D721Med (cell line): ENCODE data around the gene STX10.

Experiments used
- DNase-seq: peaks from one replicate; pipeline ENCODE4 v3.0.0; 2011; ENCODE audit warnings: low spot score; ENCODE audit not compliant: insufficient read length
- FAIRE-seq: peaks from 2 replicates; lab custom pipeline; 2011; peaks lifted over from hg19 to GRCh38; lab: Jason Lieb, UNC
- TF ChIP-seq, protein P1 (sequence below): IDR thresholded peaks from 2 replicates; pipeline ENCODE4 v1.5.1; 2012; ENCODE audit warnings: mild to moderate bottlenecking, control low read depth; ENCODE audit not compliant: insufficient read depth; ENCODE audit errors: missing control alignments

Gene STX10

DNA sequence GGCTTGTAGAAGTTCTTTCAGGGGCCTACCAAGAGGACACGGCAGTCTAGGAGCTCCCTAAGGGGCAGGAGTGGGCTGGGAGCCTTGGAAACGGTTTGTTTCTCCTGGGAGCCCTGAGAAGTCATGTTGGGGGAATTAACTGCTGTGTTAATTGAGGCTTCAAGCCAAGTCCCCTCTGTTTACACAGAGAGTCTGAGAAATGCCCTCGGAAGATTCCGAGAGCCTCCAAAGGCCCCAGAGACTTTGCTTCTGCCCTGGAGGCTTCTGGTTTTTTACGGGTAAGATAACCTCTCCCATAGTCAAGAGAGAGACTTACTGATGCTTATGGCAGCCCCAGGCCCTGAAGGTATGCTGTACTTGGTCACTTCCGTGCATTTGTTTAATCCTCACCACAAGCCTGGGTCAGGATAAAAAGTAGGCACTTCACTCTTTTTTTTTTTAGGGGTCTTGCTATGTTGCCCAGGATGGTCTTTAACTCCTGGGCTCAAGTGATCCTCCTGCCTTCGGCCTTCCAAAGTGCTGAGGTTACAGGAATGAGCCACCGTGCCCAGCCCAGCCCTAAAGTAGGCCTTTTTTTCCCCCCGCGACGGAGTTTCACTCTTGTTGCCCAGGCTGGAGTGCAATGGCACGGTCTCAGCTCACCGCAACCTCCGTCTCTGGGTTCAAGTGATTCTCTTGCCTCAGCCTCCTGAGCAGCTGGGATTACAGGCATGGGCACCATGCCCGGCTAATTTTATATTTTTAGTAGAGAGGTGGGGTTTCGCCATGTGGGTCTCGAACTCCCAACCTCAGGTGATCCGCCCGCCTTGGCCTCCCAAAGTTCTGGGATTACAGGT is 15.2 kb upstream of the STX10 start:
- DNase-seq (no peak), FAIRE-seq (no peak)
- TF ChIP-seq, protein P1, sequence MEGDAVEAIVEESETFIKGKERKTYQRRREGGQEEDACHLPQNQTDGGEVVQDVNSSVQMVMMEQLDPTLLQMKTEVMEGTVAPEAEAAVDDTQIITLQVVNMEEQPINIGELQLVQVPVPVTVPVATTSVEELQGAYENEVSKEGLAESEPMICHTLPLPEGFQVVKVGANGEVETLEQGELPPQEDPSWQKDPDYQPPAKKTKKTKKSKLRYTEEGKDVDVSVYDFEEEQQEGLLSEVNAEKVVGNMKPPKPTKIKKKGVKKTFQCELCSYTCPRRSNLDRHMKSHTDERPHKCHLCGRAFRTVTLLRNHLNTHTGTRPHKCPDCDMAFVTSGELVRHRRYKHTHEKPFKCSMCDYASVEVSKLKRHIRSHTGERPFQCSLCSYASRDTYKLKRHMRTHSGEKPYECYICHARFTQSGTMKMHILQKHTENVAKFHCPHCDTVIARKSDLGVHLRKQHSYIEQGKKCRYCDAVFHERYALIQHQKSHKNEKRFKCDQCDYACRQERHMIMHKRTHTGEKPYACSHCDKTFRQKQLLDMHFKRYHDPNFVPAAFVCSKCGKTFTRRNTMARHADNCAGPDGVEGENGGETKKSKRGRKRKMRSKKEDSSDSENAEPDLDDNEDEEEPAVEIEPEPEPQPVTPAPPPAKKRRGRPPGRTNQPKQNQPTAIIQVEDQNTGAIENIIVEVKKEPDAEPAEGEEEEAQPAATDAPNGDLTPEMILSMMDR: no peak

DNA sequence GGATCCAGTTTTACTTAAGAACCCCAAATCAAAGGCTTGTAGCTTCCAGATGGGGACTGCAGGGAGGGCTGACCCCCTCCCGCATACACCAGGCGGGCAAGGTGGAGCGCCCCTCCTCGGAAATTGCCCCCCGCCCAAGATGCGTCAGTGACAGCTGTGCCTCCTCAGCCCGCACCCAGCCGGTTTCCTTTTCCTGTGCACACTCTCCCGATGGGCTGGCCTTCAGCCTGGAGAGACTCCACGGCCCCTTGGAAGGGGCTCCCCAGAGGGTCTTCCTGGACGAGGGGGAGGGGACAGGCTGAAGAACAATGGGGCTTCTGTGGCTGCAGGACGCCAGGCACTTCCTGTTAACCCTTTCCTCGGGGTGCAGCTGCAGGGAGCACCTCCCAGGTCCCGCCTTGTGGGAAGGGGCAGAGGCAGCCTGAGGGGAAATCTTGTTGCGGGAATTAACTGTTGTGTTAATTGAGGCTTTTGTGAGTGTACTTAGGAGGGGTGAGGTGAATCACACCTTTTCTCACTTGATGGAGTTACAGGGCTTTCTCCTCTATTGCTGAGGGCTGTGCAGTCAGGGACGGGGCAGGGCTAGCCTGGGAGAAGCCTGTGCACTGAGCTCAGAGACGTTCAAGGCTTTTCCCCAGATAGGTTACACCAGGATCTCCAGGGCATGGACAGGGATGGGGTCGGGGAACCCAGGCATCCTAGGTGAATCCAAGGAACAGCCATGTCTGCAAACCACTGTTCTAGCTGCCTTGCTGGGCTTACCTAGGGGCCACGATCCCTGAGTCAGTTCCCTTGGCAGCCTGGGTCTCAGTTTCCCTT is 14.4 kb upstream of the STX10 start:
- FAIRE-seq: no peak
- TF ChIP-seq, protein P1: no peak
- DNase-seq: no peak

GRCh38 chr19:13163609-13164342 is 13.6 kb upstream of the STX10 start:
- DNase-seq: peak; percentile 73
- TF ChIP-seq, protein P1: no peak
- no peak for FAIRE-seq

GRCh38 chr19:13162724-13163608 is 12.8 kb upstream of the STX10 start:
- peak; percentile 73 for DNase-seq
- TF ChIP-seq, protein P1: no peak
- FAIRE-seq: no peak

GRCh38 chr19:13160557-13160956 is 10.4 kb upstream of the STX10 start:
- TF ChIP-seq, protein P1: no peak
- DNase-seq (no peak), FAIRE-seq (no peak)

GRCh38 chr19:13159713-13160112 is 9.5 kb upstream of the STX10 start:
- DNase-seq (no peak), FAIRE-seq (no peak)
- TF ChIP-seq, protein P1: no peak
